H1 (cell line): ENCODE measurements around the gene RASD1. TPM values are rescaled to one million over a fixed set of nuclear protein-coding genes. Genes with fewer than 3 reads are reported as not detected.

Experiments
- CTCF ChIA-PET: fragments of 300-600 bp; sonication (Branson Sonifier 250); formaldehyde crosslinking; loops from one replicate; lab custom pipeline; 2021; ENCODE audit not compliant: partially characterized antibody; lab: Charles Lee
- POLR2A ChIA-PET: fragments of 300-600 bp; sonication (Branson Sonifier 250); formaldehyde crosslinking; loops from one replicate; lab custom pipeline; 2021; ENCODE audit warnings: inconsistent platforms; ENCODE audit not compliant: partially characterized antibody; lab: Charles Lee
- DNase-seq, 2 experiments: peaks; one replicate each; pipeline versions ENCODE4 v3.0.0 to v3.0.0-alpha.2; 2010 to 2022; ENCODE audit warnings: low spot score in 2 of 2, low read depth in 1 of 2, mixed read lengths in 1 of 2
- FAIRE-seq: peaks from 2 replicates; lab custom pipeline; 2011; peaks lifted over from hg19 to GRCh38; lab: Jason Lieb, UNC
- H2AFZ ChIP-seq: 2 replicates; pipeline ENCODE4 v1.8.1; 2012; ENCODE audit warnings: low read length, inconsistent platforms
- H2AK5ac ChIP-seq: 2 replicates; pipeline ENCODE4 v1.6.1; 2013; ENCODE audit warnings: low read depth, low read length
- H2BK120ac ChIP-seq: replicated peaks from 2 replicates; pipeline ENCODE3; 2013; ENCODE audit warnings: low read depth, low read length, inconsistent platforms
- H2BK12ac ChIP-seq: 2 replicates; pipeline ENCODE4 v1.6.1; 2013; ENCODE audit warnings: low read depth, low read length
- H2BK15ac ChIP-seq: 2 replicates; pipeline ENCODE4 v1.6.1; 2013; ENCODE audit warnings: low read length
- H2BK20ac ChIP-seq: 2 replicates; pipeline ENCODE4 v1.6.1; 2013; ENCODE audit warnings: low read length
- H2BK5ac ChIP-seq: 2 replicates; pipeline ENCODE4 v1.6.1; 2013; ENCODE audit warnings: low read depth, low read length
- H3K14ac ChIP-seq: 2 replicates; pipeline ENCODE4 v1.6.1; 2013; ENCODE audit warnings: inconsistent platforms; ENCODE audit not compliant: insufficient read length
- H3K18ac ChIP-seq: 2 replicates; pipeline ENCODE4 v1.6.1; 2013; ENCODE audit warnings: low read length; ENCODE audit errors: extremely low read depth
- H3K23ac ChIP-seq: 2 replicates; pipeline ENCODE4 v1.6.1; 2013; ENCODE audit warnings: inconsistent platforms; ENCODE audit not compliant: insufficient read length
- H3K23me2 ChIP-seq: 2 replicates; pipeline ENCODE4 v1.6.1; 2013; ENCODE audit warnings: low read depth, low read length
- H3K27ac ChIP-seq: 2 replicates; pipeline ENCODE4 v1.6.1; 2011; ENCODE audit warnings: low read depth, low read length, inconsistent platforms
- H3K27me3 ChIP-seq, 4 experiments: replicated peaks in 1 of 4; 1 replicate in 1 of 4; 2 replicates in 3 of 4; pipeline versions ENCODE4 v1.6.1 to v1.8.1; 2011 to 2013; ENCODE audit warnings: low read length in 3 of 4, mild to moderate bottlenecking in 3 of 4, inconsistent platforms in 2 of 4, mixed read lengths in 2 of 4, moderate library complexity in 1 of 4; ENCODE audit not compliant: control insufficient read depth in 3 of 4, insufficient read depth in 3 of 4; ENCODE audit errors: extremely low read depth in 1 of 4
- H3K36me3 ChIP-seq, 4 experiments: 2 replicates each; pipeline versions ENCODE4 v1.6.1 to v1.8.1; 2011 to 2013; ENCODE audit warnings: mild to moderate bottlenecking in 4 of 4, low read length in 3 of 4, moderate library complexity in 2 of 4, control low read depth in 1 of 4, inconsistent platforms in 1 of 4; ENCODE audit not compliant: insufficient read depth in 4 of 4, control insufficient read depth in 2 of 4
- H3K4ac ChIP-seq: replicated peaks from 2 replicates; pipeline ENCODE3; 2013; ENCODE audit warnings: low read length, low read depth, mixed read lengths, inconsistent platforms; ENCODE audit not compliant: insufficient read length
- H3K4me1 ChIP-seq, 4 experiments: replicated peaks in 1 of 4; 1 replicate in 1 of 4; 2 replicates in 3 of 4; pipeline versions ENCODE4 v1.6.1 to v1.8.1; 2011 to 2013; ENCODE audit warnings: low read length in 3 of 4, inconsistent platforms in 2 of 4, mixed read lengths in 1 of 4; ENCODE audit not compliant: insufficient read depth in 4 of 4, control insufficient read depth in 3 of 4
- H3K4me2 ChIP-seq, 2 experiments: 2 replicates each; pipeline versions ENCODE4 v1.6.1 to v1.8.1; 2011 to 2013; ENCODE audit warnings: low read depth in 2 of 2, low read length in 2 of 2, control low read depth in 1 of 2, inconsistent platforms in 1 of 2, mild to moderate bottlenecking in 1 of 2; ENCODE audit not compliant: insufficient read depth in 1 of 2
- H3K4me3 ChIP-seq, 4 experiments: fragments of 200-600, 300-600 bp in 1 of 4; sonication (generic), shearing (Covaris generic), sonication (Bioruptor Twin) in 1 of 4; 2 replicates each; pipeline versions ENCODE4 v1.5.1 to v1.8.1; 2011 to 2016; ENCODE audit warnings: low read length in 4 of 4, low read depth in 3 of 4, control low read depth in 2 of 4, inconsistent platforms in 2 of 4, mild to moderate bottlenecking in 2 of 4, mixed read lengths in 1 of 4, moderate library complexity in 1 of 4; ENCODE audit not compliant: insufficient read depth in 2 of 4; ENCODE audit errors: extremely low read depth in 1 of 4
- H3K56ac ChIP-seq: replicated peaks from 2 replicates; pipeline ENCODE3; 2013; ENCODE audit warnings: low read depth, mild to moderate bottlenecking, mixed read lengths, low read length, inconsistent platforms; ENCODE audit not compliant: insufficient read length
- H3K79me1 ChIP-seq: 2 replicates; pipeline ENCODE4 v1.6.1; 2013; ENCODE audit warnings: low read depth, low read length, control low read depth
- H3K79me2 ChIP-seq, 2 experiments: 2 replicates each; pipeline versions ENCODE4 v1.6.1 to v1.8.1; 2012 to 2013; ENCODE audit warnings: low read length in 2 of 2, mild to moderate bottlenecking in 2 of 2, inconsistent platforms in 1 of 2; ENCODE audit not compliant: insufficient read depth in 2 of 2, control insufficient read depth in 1 of 2
- H3K9ac ChIP-seq, 4 experiments: replicated peaks in 1 of 4; 1 replicate in 1 of 4; 2 replicates in 3 of 4; pipeline versions ENCODE4 v1.6.1 to v1.8.1; 2011 to 2013; ENCODE audit warnings: low read depth in 3 of 4, low read length in 3 of 4, control low read depth in 2 of 4, mild to moderate bottlenecking in 2 of 4, moderate library complexity in 2 of 4, inconsistent platforms in 1 of 4; ENCODE audit errors: extremely low read depth in 1 of 4
- H3K9me3 ChIP-seq, 2 experiments: 2 replicates each; pipeline versions ENCODE4 v1.6.1 to v1.8.1; 2012 to 2013; ENCODE audit warnings: mild to moderate bottlenecking in 2 of 2, moderate library complexity in 2 of 2, control low read depth in 1 of 2, inconsistent platforms in 1 of 2, low read depth in 1 of 2, low read length in 1 of 2, mixed read lengths in 1 of 2; ENCODE audit not compliant: insufficient read depth in 2 of 2
- H4K20me1 ChIP-seq, 2 experiments: replicated peaks in 1 of 2; 2 replicates each; pipeline versions ENCODE3 to v1.8.1; 2011 to 2013; ENCODE audit warnings: inconsistent platforms in 2 of 2, low read length in 2 of 2, mild to moderate bottlenecking in 1 of 2; ENCODE audit not compliant: insufficient read depth in 2 of 2, control insufficient read depth in 1 of 2
- H4K5ac ChIP-seq: 2 replicates; pipeline ENCODE4 v1.6.1; 2013; ENCODE audit warnings: low read length, low read depth, mixed read lengths, inconsistent platforms; ENCODE audit not compliant: insufficient read length
- H4K8ac ChIP-seq: 2 replicates; pipeline ENCODE4 v1.8.0; 2013; ENCODE audit warnings: mild to moderate bottlenecking, moderate library complexity, low read length, inconsistent platforms; ENCODE audit not compliant: insufficient read depth; ENCODE audit errors: extremely low read depth
- H4K91ac ChIP-seq: replicated peaks from 2 replicates; pipeline ENCODE3; 2013; ENCODE audit warnings: low read length, mixed read lengths, inconsistent platforms; ENCODE audit not compliant: insufficient read length
- ASH2L ChIP-seq: fragments of 200-600, 300-600 bp; sonication (generic); IDR thresholded peaks from one replicate; pipeline ENCODE4 v1.7.1; 2017; ENCODE audit warnings: low read length
- WGBS, 2 experiments: shearing (Covaris generic) in 1 of 2; methylation state at CpG; one replicate each; pipeline versions ENCODE4 v1.1.6 to v1.1.7; 2013 to 2015; ENCODE audit warnings: low lambda C conversion rate in 2 of 2, mixed read lengths in 2 of 2, inconsistent platforms in 1 of 2, low coverage in 1 of 2, missing lambda C conversion rate in 1 of 2; ENCODE audit not compliant: insufficient replicate concordance in 2 of 2, insufficient coverage in 1 of 2, insufficient read length in 1 of 2; ENCODE audit errors: extremely low coverage in 1 of 2, missing lambda C conversion rate in 1 of 2; 5-methylcytosine and 5-hydroxymethylcytosine counted together
- polyA plus RNA-seq, 7 experiments: library from polyadenylated mRNA; depleted of rRNA in 3 of 7; stranded (reverse) in 5 of 7; unstranded in 2 of 7; fragments of >200 nt in 5 of 7; fragments of 200-250 nt in 2 of 7; gene quantifications; 1 replicate in 5 of 7; 2 replicates in 1 of 7; 4 replicates in 1 of 7; pipeline versions ENCODE4 v1.2.1 to v1.2.3, GENCODE V29; 2011 to 2013; ENCODE audit warnings: missing spikeins in 2 of 7, mixed read lengths in 2 of 7
- total RNA-seq: library from RNA; stranded (reverse); fragmentation: NEBNext Ultra II Directional; extraction: Animal tissue kit (Norgen Biotek cat#: 25700); gene quantifications from 2 replicates; pipeline ENCODE4 v1.2.1, GENCODE V29; 2021

The RASD1 gene
- total and polyA plus RNA-seq, 2 of the 8 experiments (the other 6 are each of a cell fraction or from before 2014, with no cell fraction given) = 2.3 to 2.6 TPM

DNA sequence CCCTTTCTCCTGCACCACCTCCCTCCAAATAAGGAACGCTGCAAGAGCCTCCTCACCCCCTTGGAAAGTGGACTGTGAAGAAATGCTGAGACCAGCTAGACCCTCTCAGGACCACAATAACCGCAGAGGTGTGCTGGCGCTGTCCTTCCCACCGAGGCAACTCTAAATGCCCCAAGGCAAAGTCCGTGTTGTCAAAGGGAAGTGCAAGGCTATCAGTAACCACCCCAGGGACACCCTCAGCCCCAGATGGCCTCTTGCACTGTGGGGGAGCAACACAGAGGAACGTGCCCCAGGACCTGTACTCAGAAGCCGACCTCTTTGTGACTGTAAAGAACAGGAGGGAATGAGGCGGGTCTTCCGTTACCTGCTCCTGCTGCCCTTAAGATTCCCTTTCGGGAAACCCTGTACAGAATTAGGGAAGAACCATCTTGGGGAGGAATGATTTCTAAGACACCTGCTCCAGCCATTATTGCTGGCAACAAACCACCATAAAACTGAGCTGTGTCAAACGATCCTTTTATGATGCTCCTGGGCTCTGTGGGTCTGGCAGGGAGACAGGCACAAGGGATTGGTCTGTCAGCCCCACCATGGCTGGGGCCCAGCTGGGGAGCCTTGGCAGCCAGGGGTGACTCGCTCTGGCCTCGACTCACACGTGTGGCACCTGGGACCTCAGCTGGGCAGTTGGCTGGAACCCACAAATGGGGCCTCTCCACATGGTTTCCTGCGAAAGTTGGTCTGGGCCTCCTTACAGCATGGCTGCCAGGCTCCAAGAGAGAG lies 34.0 kb downstream of the RASD1 start:
- H3K4me2 ChIP-seq = no peak overlapping the region
- no peak overlapping the region for H2BK12ac ChIP-seq
- H3K27me3 ChIP-seq = no peaks in the 10 kb centered on the region; a peak in 2 of 7 replicates
- no peak overlapping the region for H2BK15ac ChIP-seq
- H2AK5ac ChIP-seq = no peak overlapping the region
- H2AFZ ChIP-seq = no peak overlapping the region
- POLR2A ChIA-PET = interaction anchor here (0.8 to 1.1 kb wide), 2 partner anchors 10 to 18 kb away, joined by 3 to 4 read pairs; no protein-coding TSS in a partner anchor
- H3K14ac ChIP-seq = no peak overlapping the region
- H3K23ac ChIP-seq = no peak overlapping the region
- H4K8ac ChIP-seq = no peak overlapping the region
- H3K23me2 ChIP-seq = peaks cover 5% of the 10 kb centered on the region; the same call in 1 of the 2 replicates
- H3K4me3 ChIP-seq = no peak overlapping the region
- H3K18ac ChIP-seq = no peak overlapping the region
- H3K9me3 ChIP-seq = peaks cover 0 to 7% of the 10 kb centered on the region in 2 experiments; a peak in 2 of 4 replicates
- H3K56ac ChIP-seq = no peak overlapping the region
- FAIRE-seq = no peak
- no peaks in the 10 kb centered on the region for H3K36me3 ChIP-seq
- no peak overlapping the region for H4K5ac ChIP-seq
- no peak overlapping the region for H3K9ac ChIP-seq
- WGBS, 2 experiments = 81% methylated on average over 15 of the region's 15 CpGs; no CpG with 5 or more reads in 1 of the 2 experiments
- no peak overlapping the region for H2BK120ac ChIP-seq
- H3K4ac ChIP-seq = no peak overlapping the region
- no peak overlapping the region for H3K27ac ChIP-seq
- no peaks in the 10 kb centered on the region for H3K79me1 ChIP-seq
- no peak for DNase-seq
- H2BK5ac ChIP-seq = no peak overlapping the region
- CTCF ChIA-PET = interaction anchor here (0.6 to 2.0 kb wide), 5 partner anchors 18 to 112 kb away, joined by 3 to 7 read pairs (median 4); no protein-coding TSS in a partner anchor
- H2BK20ac ChIP-seq = no peak overlapping the region
- no peaks in the 10 kb centered on the region for H3K79me2 ChIP-seq
- H3K4me1 ChIP-seq = no peaks in the 10 kb centered on the region
- no peak for TF ChIP-seq ASH2L
- H4K91ac ChIP-seq = no peak overlapping the region
- peaks cover 0 to 4% of the 10 kb centered on the region in 2 experiments for H4K20me1 ChIP-seq
